HPDE6-E6E7 (cell line): ENCODE data around the gene MRPL22.
"Not testable (repeated sequence)": the region's sequence is repeated elsewhere in the genome, so short reads cannot be mapped to it uniquely, and the experiment has no call there.

Experiments
- DNase-seq: peaks from one replicate; pipeline ENCODE4 v3.0.0; 2011; ENCODE audit warnings: missing footprints; ENCODE audit errors: extremely low spot score

Gene MRPL22

DNA sequence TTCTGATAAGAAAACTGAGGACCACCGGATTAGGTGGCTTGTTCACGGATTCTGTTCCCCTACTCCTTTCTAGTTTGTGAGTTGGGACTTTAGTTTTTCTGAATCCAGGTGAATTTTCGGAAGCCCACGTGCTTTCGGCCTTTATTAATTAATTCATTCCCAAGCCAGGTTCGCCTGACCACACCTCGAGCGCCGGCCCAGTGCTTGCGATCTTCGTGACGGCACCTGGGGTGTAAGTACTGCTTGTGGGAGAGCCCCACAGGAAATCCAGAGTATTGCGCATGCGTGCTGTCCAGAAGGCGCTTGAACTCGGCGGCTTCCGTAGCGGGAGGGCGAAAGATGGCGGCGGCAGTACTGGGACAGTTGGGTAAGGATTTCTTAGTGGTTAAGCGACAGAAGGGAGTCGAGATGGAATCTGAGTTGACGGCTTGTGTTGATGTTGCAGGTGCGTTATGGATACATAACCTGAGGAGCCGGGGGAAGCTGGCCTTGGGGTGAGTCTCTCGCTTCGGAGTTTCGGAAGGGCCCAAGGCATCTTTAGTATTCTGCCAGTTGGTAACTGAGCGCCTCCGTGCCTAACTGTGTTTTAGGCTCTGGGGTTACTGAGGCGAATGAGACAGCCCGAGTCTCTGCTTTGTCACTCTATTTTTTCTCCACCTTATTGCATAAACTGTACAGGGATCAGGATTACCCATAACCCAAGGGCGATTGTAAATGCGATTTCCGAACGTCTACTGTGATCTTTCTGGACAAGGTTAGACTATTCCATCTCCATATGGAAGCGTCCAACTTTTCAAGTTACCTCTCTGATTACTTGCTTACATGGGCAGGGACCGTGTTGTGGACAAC, at the start of gene MRPL22:
TSS of gene MRPL22 (plus strand) at position 302 of the 849 bp plus-strand sequence. CDS start at position 340, 38 bp downstream.
- peak; percentile 96 for DNase-seq

DNA sequence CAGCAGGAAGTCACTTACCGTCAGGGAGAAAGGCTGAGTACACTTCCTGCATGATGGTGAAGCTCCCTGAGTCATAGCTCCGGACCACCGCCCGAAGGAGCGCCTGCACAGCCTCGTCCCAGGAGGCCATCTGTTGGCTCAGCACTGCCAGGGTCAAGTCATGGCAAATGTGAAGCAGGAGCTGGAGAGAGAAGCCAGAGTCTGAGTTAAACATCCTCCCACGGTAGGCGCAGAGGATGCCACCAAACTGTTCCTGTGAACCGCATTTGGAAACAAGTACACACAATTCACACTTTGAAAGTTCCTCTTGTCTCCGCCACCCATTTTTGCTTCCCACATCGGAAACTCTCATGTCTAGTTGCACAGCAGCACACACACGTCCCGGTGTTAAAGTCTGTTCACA, 48.5 kb upstream of the MRPL22 start:
- no peak for DNase-seq

DNA sequence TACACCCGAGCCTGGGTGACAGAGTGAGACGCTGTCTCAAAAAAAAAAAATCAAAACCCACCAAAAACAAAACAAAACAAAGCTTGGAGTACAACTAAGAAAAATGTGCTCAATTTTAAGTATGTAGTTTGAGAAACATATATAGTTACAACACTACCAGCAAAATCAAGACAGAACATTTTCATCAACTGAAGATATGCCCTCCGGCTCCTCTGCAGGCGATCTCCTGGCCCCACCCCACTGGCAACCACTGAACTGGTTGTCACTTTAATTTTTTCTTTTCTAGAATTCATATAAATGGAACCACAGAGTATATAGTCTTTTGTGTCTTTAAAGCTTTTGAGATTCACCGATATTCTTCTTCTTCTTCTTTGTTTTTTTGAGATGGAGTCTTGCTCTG, 47.5 kb upstream of the MRPL22 start:
- no peak for DNase-seq

DNA sequence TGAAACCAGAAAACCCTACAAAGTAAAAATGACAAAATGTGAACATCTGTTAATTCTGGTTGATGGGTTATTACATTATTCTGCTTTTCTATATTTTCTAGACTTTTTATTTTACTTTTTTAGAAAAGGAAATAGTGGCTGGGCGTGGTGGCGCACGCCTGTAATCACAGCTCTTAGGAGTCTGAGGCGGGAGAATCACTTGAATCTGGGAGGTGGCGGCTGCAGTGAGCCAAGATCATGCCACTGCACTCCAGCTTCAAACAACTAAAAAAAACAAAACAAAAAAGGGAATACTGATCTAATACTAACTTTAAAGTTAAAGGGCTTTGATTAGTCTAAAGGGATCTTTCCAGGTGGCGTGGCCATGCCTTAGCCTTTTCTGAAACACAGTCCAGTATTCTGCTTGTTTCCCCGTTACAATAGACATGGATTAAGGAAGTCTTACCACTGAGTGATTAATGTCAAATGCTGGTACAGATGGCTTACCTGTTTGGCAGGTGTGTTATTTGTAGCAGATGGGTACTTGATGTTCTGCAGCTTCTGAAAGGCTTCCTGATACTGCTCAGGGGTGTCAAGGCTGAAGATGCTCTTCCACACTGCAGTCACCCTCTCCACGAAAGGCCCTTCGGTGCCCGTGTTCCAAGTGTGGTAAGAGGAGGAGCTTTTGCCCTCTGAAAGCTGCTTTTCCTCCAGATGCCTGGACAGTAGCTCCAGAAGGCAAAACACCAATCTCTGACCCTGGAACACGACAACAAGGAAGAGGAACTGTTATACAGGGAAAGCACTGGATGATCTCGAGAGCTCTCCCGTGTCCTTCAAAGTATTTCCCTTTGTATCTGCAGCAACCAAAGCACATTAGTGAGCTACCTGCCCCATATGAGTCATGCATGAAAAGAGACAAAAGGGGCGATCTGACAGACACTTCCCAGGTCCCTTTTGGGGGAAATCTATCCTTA, 45.0 kb upstream of the MRPL22 start:
- DNase-seq, result no peak

DNA sequence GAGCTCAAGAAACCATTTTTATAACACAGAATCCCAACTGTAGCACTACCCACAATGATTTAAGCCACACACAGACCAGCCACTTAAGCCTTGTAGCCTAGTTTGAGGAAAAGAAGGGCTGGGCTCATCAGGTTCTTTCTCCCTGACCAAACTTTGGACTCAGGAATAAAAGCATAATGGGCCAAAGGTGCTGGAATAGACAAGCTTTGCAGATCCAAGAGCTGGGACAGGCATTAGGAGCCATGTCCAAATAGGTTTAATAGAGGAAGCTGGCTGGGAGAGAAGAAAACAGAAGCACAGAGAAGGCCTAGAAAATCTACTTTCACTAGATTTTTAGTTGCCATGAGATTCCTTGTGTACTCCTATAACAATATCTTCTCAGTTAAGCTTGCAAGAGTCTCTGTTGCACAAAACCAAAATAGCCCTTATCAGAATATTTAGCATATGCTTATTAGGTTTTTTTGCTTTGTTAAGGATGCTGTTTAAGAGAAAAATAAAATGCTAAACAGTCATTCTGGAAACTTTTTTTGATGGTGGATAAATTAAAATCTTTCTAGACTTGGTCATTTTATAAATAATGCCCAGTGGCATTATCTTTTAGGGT, 44.2 kb upstream of the MRPL22 start:
- DNase-seq, result no peak

DNA sequence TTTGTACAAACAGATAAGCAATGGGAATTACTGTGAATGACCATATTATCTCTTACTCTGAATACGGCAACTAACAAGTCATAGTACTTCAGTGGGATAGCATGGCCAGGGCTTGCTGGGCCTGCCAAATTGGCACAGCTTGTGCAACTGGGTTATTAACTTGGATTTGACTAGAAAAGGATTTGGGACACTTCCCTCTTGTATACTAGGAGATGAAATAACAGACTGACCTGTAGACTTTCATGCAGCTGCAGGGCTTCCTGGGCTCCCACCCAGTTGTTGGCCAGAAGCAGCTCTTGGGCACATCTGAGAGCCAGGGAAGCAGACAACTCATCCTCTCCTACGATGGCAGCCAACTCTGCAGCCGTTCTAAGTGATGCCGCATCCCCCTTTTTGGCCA, 42.7 kb upstream of the MRPL22 start:
- DNase-seq, result no peak

DNA sequence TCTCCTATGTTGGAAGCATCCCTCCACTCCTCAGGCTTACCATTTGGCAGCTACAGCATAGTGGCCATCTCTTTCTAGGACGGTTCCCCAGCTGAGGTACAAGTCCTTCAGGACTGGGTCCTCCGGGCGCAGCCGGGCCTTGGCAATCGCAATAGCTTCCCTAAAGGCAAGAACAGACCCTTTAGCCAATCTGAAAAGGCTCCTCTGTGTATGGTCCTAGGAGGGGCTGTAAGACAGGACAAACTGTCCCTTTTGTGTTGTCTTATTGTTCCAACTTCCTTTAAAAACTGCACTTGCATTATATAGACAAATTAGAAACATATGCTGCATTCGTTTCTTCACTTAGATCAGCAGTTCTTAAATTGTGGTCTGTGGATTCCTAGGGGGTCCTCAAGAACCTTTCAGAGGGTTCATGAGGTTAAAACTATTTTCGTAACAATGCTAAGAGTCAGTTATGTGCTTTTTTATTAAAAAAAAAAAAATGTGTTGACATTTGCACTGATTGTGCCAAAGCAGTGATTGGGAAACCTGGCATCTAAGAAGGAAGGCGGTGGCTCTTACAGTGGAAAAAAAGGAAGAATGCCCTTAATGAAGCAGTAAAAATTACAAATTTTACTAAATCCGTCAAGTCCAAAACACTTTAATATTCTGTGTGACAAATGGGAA, 41.6 kb upstream of the MRPL22 start:
- no peak for DNase-seq

GRCh38 chr5:154900066-154900465, 40.8 kb upstream of the MRPL22 start:
- DNase-seq, result no peak

GRCh38 chr5:154901276-154901675, 39.6 kb upstream of the MRPL22 start:
- DNase-seq, result no peak

GRCh38 chr5:154901913-154902312, 39.0 kb upstream of the MRPL22 start:
- DNase-seq, result no peak

- DNase-seq, result not testable (repeated sequence)
Measured at GRCh38 chr5:154905601-154906000, 35.3 kb upstream of the MRPL22 start.

GRCh38 chr5:154916874-154917273, 24.0 kb upstream of the MRPL22 start:
- no peak for DNase-seq

DNA sequence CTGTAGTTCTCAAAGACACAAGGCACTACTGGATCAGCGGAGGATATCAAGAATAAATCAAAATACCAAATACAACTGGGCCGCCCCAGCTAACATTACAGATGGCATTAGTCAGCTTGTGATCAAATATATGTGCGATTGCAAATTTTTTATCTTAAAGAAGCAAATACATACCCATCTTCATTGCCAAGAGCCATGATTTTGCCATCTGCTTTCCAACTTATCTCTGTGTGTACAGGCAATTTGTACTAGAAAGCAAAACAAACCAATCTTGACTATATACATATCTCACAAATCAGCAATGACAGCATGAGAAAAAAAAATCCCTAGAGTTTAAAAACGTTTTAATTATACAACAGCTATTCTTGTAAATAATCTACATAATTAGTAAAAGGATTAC, 23.1 kb upstream of the MRPL22 start:
- no peak for DNase-seq

DNA sequence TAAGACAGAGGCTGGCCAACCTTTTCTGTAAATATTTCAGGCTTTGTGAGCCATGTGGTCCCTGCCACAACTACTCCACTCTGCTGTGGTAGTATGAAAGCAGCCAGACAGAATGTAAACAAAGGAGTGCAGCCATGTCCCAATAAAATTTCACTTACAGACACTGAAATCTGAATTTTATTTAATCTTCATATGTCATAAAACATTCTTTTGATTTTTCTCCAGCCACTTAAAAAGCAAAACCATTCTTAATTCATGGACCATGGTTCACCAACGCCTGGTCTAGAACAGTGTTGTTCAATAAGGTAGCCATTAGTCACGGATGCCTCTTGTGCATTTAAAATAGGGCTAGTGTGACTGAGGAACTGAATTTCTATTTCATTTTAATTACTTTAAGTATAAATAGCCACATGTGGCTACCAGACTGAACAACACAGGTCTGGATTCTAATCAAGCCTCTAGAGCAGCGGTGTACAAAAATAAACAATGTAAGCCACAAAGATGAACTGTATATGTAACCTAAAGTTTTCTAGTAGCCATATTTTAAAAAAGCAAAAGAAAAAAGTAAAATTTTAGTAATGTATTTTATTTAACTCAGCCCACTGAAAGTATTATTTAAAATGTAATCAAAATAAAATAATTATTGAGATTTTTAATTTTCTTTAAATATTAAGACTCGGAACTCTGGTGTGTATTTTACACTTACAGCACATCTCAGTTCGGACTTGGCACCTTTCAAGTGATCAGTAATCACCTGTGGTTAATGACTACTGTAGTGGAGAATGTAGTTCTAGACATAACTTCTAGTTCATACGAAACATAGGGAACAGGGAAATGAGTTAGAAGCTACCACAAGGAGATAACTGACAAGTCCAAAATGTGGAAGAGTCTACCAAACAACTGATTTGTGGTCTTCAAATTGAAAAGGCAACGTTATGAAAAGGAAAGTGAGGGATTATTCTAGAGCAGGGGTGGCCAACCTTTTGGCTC, 17.1 kb upstream of the MRPL22 start:
- DNase-seq, result no peak

GRCh38 chr5:154933537-154933936, 7.3 kb upstream of the MRPL22 start:
- no peak for DNase-seq

GRCh38 chr5:154934881-154935280, 6.0 kb upstream of the MRPL22 start:
- DNase-seq, result no peak

- no peak for DNase-seq
Measured at GRCh38 chr5:154937186-154937717, 3.6 kb upstream of the MRPL22 start.

DNA sequence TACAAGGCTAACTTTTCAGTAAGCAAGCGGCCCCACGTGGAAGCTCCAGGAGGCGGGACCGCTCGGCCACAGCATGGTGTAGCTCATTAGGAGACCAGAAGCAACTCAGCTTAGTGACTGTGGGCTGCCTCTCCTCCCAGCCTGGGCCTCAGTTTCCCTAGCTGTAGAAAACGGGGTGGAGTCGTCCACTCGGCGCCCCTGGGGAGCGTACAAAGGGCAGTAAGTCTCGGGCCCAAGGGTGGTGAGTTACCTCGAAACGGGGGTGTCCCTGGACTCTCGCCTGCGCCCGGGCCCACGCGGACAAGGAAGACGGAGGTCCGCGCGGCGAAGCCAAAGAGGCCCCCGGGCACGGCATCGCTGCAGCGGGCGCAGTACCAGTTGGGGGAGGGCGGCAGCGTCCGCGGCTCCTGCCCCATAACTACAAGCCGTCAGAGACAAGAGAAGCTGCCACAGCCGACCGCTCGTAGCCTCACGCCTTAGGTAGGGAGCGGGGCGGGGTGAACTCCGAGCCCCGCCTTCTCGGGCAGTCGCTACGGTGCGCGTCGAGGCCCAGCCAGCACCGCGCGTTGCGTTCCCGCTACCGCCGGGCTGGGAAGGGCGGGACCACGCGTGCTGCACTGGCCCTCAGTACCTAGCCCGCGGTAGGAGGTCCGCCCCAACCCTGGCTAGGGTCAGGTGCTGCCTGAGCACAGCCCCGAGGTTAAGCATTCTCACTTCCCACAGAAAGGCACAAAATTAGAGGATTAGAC, 3.0 kb upstream of the MRPL22 start, which contains the start of gene GEMIN5:
TSS of gene GEMIN5 (minus strand) at position 494 of the 749 bp plus-strand sequence. CDS start at position 416, 78 bp downstream.
- peak; percentile 87 for DNase-seq

GRCh38 chr5:154939387-154939786, 1.5 kb upstream of the MRPL22 start:
- not testable (repeated sequence) for DNase-seq
